ENCODE data around the gene PLSCR4. TPM values are rescaled to one million over a fixed set of nuclear protein-coding genes. Genes with fewer than 3 reads are reported as not detected.

The PLSCR4 gene
- total and polyA plus RNA-seq, 9 of the 15 experiments (the other 6 are each of a cell fraction or from before 2014, with no cell fraction given), result 0.11 to 0.68 (median 0.21) TPM

- TF ChIP-seq CTCFL (IDR thresholded peaks at IDR 0.05; ENCODE audit: borderline replicate concordance, insufficient read depth, low read depth, low read length, poor library complexity, severe bottlenecking) (no peak), SMARCC2 (IDR thresholded peaks at IDR 0.05; ENCODE audit: low read depth) (no peak), FIP1L1 (IDR thresholded peaks at IDR 0.05; ENCODE audit: low read depth, low read length, poor library complexity, severe bottlenecking) (no peak), HOMEZ (CRISPR knock-in tag; IDR thresholded peaks at IDR 0.05) (no peak), ZNF592 (IDR thresholded peaks at IDR 0.05) (no peak), BACH1 (tag; IDR thresholded peaks at IDR 0.05) (no peak)
Measured at GRCh38 chr3:146247911-146248310, 3.0 kb downstream of the PLSCR4 start (continued).
